Neural cell (in vitro differentiated cells): ENCODE measurements around the gene FGD5. TPM values are rescaled to one million over a fixed set of nuclear protein-coding genes. Genes with fewer than 3 reads are reported as not detected.

ENCODE experiments used
- H2AFZ ChIP-seq: fragments of 200-600, 300-800 bp; sonication (generic), shearing (Covaris generic); 2 replicates; pipeline ENCODE4 v1.6.0; 2014; ENCODE audit warnings: low read depth, mild to moderate bottlenecking, antibody characterized with exemption, low read length, moderate library complexity
- H3F3A ChIP-seq: fragments of 200-600 bp; shearing (Covaris generic); 2 replicates; pipeline ENCODE4 v1.6.1; 2016; ENCODE audit warnings: mild to moderate bottlenecking, moderate library complexity, mixed read lengths, antibody characterized with exemption, low read length; ENCODE audit not compliant: insufficient read depth, poor library complexity, severe bottlenecking
- H3K27ac ChIP-seq: fragments of 200-600, 300-800 bp; sonication (generic), shearing (Covaris generic); 2 replicates; pipeline ENCODE4 v1.5.1; 2014; ENCODE audit warnings: mild to moderate bottlenecking, low read length, moderate library complexity
- H3K27me3 ChIP-seq: fragments of 300-800, 200-600 bp; sonication (generic), shearing (Covaris generic); 2 replicates; pipeline ENCODE4 v1.6.0; 2014; ENCODE audit warnings: mild to moderate bottlenecking, low read depth, low read length, moderate library complexity; ENCODE audit not compliant: insufficient read depth
- H3K36me3 ChIP-seq: fragments of 300-800, 200-600 bp; sonication (generic), shearing (Covaris generic); 2 replicates; pipeline ENCODE4 v1.5.1; 2014; ENCODE audit warnings: mild to moderate bottlenecking, antibody characterized with exemption, low read length, moderate library complexity; ENCODE audit not compliant: insufficient read depth
- H3K4me2 ChIP-seq: fragments of 300-800, 200-600 bp; sonication (generic), shearing (Covaris generic); 2 replicates; pipeline ENCODE4 v1.6.0; 2014; ENCODE audit warnings: mild to moderate bottlenecking, low read length
- H3K4me3 ChIP-seq: fragments of 300-800, 200-600 bp; sonication (generic), shearing (Covaris generic); 2 replicates; pipeline ENCODE4 v1.5.1; 2014; ENCODE audit warnings: mild to moderate bottlenecking, low read length, moderate library complexity
- H3K79me2 ChIP-seq: fragments of 200-600 bp; shearing (Covaris generic); replicated peaks from 2 replicates; pipeline ENCODE4 v1.6.0; 2014; ENCODE audit warnings: mild to moderate bottlenecking, low read length, moderate library complexity; ENCODE audit not compliant: insufficient read depth
- H3K9ac ChIP-seq: fragments of 300-800, 200-600 bp; sonication (generic), shearing (Covaris generic); 2 replicates; pipeline ENCODE4 v1.6.1; 2016; ENCODE audit warnings: mild to moderate bottlenecking, low read length, mixed read lengths
- H3K9me2 ChIP-seq: fragments of 200-600 bp; shearing (Covaris generic); 2 replicates; pipeline ENCODE4 v1.6.1; 2016; ENCODE audit warnings: mild to moderate bottlenecking, low read length, mixed read lengths; ENCODE audit not compliant: insufficient read depth
- H3K9me3 ChIP-seq: fragments of 200-600, 300-800 bp; sonication (generic), shearing (Covaris generic); 2 replicates; pipeline ENCODE4 v1.6.1; 2016; ENCODE audit warnings: mild to moderate bottlenecking, mixed run types, low read length, moderate library complexity, mixed read lengths
- H4K20me1 ChIP-seq: fragments of 200-600 bp; shearing (Covaris generic); 2 replicates; pipeline ENCODE4 v1.6.1; 2016; ENCODE audit warnings: mild to moderate bottlenecking, mixed run types; ENCODE audit not compliant: insufficient read depth
- CTCF ChIP-seq: fragments of 450-650 bp; IDR thresholded peaks from 2 replicates; pipeline ENCODE4 v1.5.1; 2014; ENCODE audit warnings: antibody characterized with exemption, mild to moderate bottlenecking, moderate library complexity; ENCODE audit not compliant: poor library complexity, severe bottlenecking
- EP300 ChIP-seq: fragments of 450-650 bp; conservative IDR thresholded peaks from 2 replicates; pipeline ENCODE4 v1.6.1; 2014; ENCODE audit warnings: antibody characterized with exemption, mild to moderate bottlenecking, moderate library complexity; ENCODE audit not compliant: poor library complexity, severe bottlenecking
- EZH2 ChIP-seq: fragments of 200-600, 300-800 bp; shearing (Covaris generic), sonication (generic); IDR thresholded peaks from 2 replicates; pipeline ENCODE4 v1.6.1; 2014; ENCODE audit warnings: antibody characterized with exemption, low read length, borderline replicate concordance, mild to moderate bottlenecking; ENCODE audit not compliant: insufficient read depth, poor library complexity, severe bottlenecking
- MXI1 ChIP-seq: fragments of 450-650 bp; conservative IDR thresholded peaks from 2 replicates; pipeline ENCODE4 v1.6.1; 2014; ENCODE audit warnings: antibody characterized with exemption, mild to moderate bottlenecking; ENCODE audit not compliant: poor library complexity, severe bottlenecking
- POLR2AphosphoS5 ChIP-seq: IDR thresholded peaks from 2 replicates; pipeline ENCODE4 v1.6.1; 2012
- RAD21 ChIP-seq: fragments of 450-650 bp; conservative IDR thresholded peaks from 2 replicates; pipeline ENCODE4 v1.6.1; 2014; ENCODE audit warnings: antibody characterized with exemption, mild to moderate bottlenecking, moderate library complexity
- REST ChIP-seq: IDR thresholded peaks from 2 replicates; pipeline ENCODE4 v1.6.1; 2012; ENCODE audit warnings: borderline replicate concordance
- SMC3 ChIP-seq: fragments of 450-650 bp; conservative IDR thresholded peaks from 2 replicates; pipeline ENCODE4 v1.6.1; 2014; ENCODE audit warnings: antibody characterized with exemption, mild to moderate bottlenecking, moderate library complexity; ENCODE audit not compliant: poor library complexity
- TAF1 ChIP-seq: IDR thresholded peaks from 2 replicates; pipeline ENCODE4 v1.6.1; 2012; ENCODE audit warnings: low read depth
- polyA plus RNA-seq: library from polyadenylated mRNA; depleted of rRNA; stranded (reverse); fragments of >200 nt; gene quantifications from 2 replicates; pipeline ENCODE4 v1.2.3, GENCODE V29; 2014

FGD5 gene
- polyA plus RNA-seq, 1 donor from 2014 or later: not detected

GRCh38 chr3:14829811-14830210, 11.0 kb downstream of the FGD5 start:
- Histone ChIP-seq H3K4me2 (no peak overlapping the region), H3K9me2 (no peaks in the 10 kb centered on the region), H3K9ac (no peak overlapping the region), H3F3A (no peaks in the 10 kb centered on the region), H2AFZ (no peak overlapping the region), H3K79me2 (no peaks in the 10 kb centered on the region), H3K4me3 (no peak overlapping the region), H3K27me3 (no peaks in the 10 kb centered on the region), H3K27ac (no peak overlapping the region), H3K9me3 (no peaks in the 10 kb centered on the region), H3K36me3 (no peaks in the 10 kb centered on the region), H4K20me1 (no peaks in the 10 kb centered on the region)
- no peak for TF ChIP-seq REST
- TF ChIP-seq TAF1: no peak
- no peak for TF ChIP-seq CTCF
- peak; percentile 16 for TF ChIP-seq EP300
- TF ChIP-seq MXI1: peak; percentile 25
- no peak for TF ChIP-seq RAD21
- TF ChIP-seq EZH2: no peak
- no peak for TF ChIP-seq SMC3
- TF ChIP-seq POLR2AphosphoS5: peak; percentile 11

- H3K27ac ChIP-seq: no peak overlapping the region
- TF ChIP-seq SMC3 (no peak), RAD21 (no peak), EZH2 (no peak), TAF1 (no peak), REST (no peak), MXI1 (no peak), EP300 (no peak), POLR2AphosphoS5 (no peak), CTCF (no peak)
- H3K36me3 ChIP-seq: no peaks in the 10 kb centered on the region
- no peak overlapping the region for H3K9ac ChIP-seq
- no peaks in the 10 kb centered on the region for H3K9me3 ChIP-seq
- no peaks in the 10 kb centered on the region for H3K27me3 ChIP-seq
- no peak overlapping the region for H3K4me2 ChIP-seq
- no peaks in the 10 kb centered on the region for H3K9me2 ChIP-seq
- no peak overlapping the region for H2AFZ ChIP-seq
- H4K20me1 ChIP-seq: no peaks in the 10 kb centered on the region
- no peak overlapping the region for H3K4me3 ChIP-seq
- H3K79me2 ChIP-seq: no peaks in the 10 kb centered on the region
- no peaks in the 10 kb centered on the region for H3F3A ChIP-seq
Measured at GRCh38 chr3:14831916-14832450, 13.2 kb downstream of the FGD5 start.
